ENCODE results near the gene PARP2.
"Not testable (repeated sequence)": the region's sequence is repeated elsewhere in the genome, so short reads cannot be mapped to it uniquely, and the experiment has no call there.

Gene PARP2, protein sequence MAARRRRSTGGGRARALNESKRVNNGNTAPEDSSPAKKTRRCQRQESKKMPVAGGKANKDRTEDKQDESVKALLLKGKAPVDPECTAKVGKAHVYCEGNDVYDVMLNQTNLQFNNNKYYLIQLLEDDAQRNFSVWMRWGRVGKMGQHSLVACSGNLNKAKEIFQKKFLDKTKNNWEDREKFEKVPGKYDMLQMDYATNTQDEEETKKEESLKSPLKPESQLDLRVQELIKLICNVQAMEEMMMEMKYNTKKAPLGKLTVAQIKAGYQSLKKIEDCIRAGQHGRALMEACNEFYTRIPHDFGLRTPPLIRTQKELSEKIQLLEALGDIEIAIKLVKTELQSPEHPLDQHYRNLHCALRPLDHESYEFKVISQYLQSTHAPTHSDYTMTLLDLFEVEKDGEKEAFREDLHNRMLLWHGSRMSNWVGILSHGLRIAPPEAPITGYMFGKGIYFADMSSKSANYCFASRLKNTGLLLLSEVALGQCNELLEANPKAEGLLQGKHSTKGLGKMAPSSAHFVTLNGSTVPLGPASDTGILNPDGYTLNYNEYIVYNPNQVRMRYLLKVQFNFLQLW

DNA sequence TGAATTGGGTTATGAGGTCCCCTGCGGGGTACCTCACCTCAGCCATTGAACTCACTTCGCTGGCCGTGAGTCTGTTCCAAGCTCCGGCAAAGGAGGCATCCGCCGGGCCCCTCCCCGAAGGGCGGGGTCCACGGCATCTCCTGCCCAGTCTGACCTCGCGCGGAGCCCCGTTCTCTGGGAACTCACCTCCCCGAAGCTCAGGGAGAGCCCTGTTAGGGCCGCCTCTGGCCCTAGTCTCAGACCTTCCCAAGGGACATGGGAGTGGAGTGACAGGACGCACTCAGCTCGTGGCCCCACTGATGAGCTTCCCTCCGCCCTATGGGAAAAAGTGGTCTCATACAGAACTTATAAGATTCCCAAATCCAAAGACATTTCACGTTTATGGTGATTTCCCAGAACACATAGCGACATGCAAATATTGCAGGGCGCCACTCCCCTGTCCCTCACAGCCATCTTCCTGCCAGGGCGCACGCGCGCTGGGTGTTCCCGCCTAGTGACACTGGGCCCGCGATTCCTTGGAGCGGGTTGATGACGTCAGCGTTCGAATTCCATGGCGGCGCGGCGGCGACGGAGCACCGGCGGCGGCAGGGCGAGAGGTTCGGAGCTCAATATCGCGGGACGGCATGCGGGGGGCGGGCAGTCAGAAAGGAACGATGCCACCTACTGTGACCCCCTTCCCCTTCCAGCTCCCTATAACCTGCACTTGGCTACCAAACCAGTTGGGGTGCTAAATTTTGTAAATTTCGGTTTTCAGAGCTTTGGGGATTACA, at the start of gene PARP2:
Gene PARP2 (plus strand): TSS at position 544 of the 770 bp plus-strand sequence. CDS start 7 bp downstream, at position 551.
- DNase-seq (ENCODE audit: low spot score), result peak; percentile 100

DNA sequence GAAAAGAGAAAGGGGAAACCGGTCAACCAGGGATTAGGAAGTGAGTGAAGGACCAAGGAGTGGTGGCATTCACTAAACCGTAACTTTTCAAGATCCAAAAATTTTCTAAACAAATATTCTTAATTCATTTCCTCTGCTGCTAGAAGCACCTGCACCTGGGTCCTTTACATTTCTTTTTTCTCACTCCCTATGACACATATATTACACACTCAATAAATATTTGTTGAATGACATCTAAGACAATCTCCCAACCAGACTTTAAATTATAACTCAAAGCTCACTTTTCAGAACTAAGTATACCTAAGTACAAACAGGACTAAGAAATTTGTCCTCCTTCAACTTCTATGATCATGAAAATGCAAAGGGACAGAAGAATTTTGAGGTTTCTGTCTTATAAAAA, 48.8 kb upstream of the PARP2 start:
- peak; percentile 49 for DNase-seq (ENCODE audit: low spot score)

DNA sequence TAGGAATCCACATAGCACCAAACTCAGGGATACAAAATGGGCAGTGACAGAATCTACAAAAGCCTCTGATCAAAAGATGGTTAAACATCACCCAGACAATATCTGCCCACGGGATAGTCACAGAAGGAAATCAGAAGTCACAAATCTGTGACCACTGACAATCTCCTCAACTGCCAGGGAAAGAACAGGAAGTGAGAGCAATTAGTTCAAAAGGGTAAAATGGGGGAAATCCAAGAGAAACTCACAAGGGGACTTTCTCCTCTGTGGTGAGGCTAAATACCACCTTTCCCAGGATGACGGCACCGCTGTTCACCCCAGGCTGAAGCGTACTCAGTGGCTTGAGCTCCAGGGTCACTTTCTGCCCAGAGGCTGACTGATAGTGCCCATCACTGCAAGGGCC, 48.4 kb upstream of the PARP2 start:
- peak; percentile 79 for DNase-seq (ENCODE audit: low spot score)

DNA sequence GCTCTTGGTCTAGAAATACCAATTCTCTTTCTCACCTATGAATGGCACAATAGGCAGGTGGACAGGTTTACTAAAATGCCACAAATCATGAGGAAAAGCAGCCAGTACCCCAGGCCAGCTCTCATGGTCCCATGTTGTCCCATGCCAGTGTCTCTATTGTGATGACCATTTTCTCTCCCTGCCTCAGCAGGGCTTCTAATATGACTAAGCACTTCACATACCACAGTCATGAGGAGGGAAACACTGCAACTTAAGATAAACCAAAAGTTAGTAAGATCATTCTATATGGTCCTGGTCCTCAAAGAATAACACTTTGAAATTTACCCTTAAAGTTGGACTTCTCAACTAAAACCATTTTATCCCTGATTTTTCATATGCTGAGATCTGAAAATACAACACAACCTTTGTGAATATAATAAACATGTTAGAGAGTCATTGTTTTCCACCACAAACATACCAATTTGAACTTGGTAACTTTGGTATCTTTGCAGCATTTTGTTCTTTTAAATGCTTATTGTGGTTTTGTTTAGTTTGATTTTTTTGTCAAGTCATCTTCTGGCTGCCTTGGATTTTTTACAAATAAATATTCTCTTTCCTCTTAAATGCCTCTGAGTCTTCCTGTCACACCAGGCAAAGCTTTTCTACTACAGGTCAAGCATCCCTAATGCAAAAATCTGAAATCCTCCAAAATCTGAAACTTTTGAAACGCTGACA, 41.2 kb upstream of the PARP2 start:
- DNase-seq (ENCODE audit: low spot score), result peak; percentile 41

DNA sequence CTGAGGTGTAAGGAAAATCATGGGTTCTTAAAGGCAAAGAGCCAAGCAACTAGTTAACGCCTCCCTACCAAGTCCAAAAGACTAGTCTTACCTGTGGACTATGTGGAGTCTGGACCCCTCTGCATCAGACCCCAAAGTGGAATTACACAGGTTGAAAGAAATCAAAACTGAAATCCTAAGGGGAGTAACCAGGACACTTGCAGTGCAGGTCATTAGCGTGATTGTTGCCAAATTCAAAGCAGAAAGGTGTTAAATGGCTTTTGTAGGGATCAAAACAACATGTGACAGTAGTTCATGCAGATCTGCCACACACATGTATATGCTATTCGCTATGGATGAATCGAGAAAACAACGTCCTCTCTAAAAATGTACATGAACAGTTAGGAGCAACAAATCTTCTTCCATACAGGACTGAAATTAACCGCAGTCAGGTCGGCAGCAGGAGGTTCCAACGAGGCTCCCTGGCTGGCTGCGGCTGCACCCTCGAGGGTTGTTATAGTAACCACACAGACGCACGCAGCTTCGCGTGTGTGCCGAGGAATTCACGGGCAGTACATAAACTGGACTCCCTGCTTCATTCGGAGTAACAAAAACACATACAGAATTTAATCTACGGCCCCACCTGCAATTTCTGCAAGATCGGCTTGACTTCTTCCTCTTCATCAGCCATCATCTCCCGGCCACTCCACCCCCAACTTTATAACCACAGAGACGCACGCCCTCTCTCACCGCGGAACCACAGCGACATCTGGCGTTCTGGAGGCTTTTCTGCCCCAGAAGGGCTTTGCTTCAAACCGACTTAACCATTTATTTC, 38.0 kb upstream of the PARP2 start, which contains the start of gene TTC5:
Gene TTC5 (minus strand): TSS at position 687 of the 814 bp plus-strand sequence. CDS start 14 bp downstream, at position 673.
- DNase-seq (ENCODE audit: low spot score), result peak; percentile 86

DNA sequence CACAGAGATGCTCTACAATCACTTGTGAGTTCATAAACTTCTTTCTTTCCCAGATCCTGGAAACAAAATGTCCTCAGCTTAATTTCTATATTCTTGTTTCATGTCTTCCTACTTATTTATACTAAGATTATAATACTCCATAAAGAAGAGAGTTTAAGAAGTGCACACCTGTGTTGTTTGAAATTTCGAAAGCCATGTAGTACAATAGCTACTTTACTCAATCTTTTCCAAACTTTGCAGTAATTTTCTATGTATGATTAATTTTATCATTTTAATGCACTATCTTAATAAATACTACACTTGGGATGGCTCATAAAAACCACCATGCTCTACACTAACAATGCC, 37.4 kb upstream of the PARP2 start:
- DNase-seq (ENCODE audit: low spot score), result no peak

DNA sequence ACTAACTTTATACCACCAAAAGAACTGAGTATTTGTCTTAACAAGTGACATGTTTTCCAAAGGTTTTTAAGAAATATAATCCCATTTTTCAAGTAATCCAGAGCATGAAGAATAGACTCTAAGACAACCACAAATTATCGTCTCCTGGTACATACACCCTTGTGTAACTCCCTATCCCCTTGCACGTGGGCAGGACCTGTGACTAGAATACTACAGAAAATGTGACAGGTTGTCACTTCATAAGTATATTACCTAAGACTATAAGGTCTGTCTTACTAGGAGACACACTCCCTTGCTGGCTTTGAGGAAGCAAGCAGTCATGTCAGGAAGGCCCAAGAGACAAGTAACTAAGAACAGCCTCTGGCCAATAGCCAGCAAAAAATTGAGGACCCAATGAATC, 29.4 kb upstream of the PARP2 start:
- DNase-seq (ENCODE audit: low spot score), result no peak

DNA sequence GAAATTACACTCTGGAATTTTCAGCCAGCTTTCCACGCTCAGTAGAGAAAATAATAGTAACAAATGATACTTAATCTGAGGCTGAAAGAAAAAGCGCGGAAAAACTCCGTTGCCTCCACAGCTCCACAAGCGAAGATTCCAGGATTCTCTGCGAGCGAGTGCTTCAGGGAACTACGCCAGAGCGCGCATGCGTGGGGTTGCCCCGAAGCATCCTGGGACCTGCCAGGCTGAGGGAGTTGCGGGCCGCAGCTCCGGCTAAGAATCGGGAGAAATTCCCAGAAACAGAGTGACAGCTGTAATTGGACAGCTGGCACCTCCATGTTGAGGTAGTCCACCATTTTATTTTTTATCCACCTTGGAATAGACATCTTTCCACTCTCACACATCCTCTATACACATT, 25.7 kb upstream of the PARP2 start:
- DNase-seq (ENCODE audit: low spot score), result no peak

DNA sequence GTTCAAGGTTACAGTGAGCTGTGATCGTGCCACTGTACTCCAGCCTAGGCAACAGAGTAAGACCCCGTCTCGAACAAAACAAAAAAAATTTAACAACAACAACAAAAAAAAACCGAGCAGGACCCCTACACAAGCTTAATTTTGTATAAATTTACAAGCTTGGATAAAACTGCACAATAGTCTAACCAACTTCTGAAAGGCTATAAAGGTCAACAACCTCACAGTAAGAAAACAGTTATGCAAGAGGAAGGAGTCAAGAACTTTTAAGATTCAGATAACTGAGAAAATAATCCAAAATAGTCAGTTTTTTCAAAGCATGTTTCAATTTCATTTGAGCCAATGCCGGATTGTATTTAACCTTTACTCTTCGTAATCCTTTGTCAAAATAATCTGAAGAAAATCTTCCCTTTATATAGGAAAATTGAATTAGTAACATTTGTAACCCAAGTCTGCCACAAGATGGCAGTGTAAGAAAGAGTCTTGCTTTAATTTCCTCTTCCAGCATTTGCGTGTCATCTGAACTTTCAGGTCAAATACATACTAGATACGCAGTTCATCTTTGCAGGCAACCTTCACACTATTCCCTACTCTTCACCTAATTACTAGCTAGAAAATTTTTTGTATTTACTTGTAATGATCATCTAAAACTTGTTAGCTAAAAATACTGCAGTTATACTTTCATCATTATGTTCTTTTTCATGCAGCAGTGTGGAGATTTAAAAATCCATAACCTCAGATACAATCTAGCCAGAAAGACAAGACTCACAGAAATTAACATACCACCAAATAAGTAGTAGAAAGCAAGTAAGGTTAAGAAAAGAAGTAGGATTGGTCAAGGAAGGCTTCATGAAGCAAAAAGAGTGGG, 16.2 kb upstream of the PARP2 start:
- peak; percentile 74 for DNase-seq (ENCODE audit: low spot score)

DNA sequence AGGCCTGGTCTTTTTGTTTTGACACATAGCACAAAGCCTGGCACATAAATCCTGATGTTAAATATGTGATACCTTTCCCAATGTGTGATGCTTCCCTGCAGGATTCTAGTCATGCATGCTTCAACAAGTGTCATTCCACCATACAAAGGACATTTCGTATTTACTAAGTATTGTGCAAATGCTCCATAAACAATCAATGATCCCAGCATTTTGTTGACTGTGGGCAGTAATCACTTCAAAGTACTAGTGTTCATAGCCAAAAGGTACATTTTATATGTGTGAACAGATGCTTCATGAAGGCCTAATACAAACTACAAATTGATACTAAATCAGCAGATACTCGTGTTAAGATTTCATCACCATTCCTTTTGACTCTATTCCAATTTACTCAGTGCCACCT, 14.7 kb upstream of the PARP2 start:
- no peak for DNase-seq (ENCODE audit: low spot score)

DNA sequence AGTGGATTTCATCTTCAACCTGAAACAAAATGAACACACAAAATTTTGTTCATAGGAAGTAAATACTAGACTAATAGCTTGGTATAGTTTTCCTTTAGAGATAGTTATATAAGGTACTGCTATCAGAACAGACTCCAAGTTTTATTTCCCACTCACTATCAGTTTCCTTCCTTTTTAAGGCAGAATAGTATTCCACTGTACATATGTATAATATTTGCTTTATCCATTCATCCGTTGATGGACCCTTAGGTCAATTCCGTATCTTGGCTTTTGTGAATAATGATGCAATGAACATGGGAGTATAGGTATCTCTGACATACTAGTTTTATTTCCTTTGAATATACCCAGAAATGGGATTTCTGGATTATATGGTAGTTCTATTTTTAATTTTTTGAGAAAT, 14.1 kb upstream of the PARP2 start:
- no peak for DNase-seq (ENCODE audit: low spot score)

DNA sequence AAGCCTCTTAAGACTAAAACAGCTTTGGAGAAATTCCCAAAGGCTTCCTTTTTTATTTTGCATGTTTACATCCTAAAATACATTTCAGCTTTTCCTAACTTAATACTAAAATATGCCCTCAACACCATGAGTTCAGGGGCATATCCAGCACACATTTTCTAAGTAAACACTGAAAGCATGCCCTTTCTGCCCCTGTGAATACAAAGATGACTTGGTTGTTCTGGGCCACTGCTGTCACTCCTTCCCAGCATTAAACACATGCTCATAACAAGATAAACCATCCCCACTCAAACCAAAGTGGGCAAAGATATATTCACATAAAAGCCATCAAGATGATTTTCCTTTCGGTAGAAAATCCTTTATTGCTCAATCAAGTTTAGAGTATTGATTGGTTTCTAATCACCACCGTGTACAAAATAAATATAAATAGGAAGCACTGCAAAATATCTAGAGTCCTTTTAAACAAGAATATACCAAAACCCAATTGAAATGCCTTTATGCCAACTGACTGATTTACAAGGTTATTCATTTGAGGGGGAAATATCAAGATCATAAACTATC, 12.3 kb upstream of the PARP2 start:
- DNase-seq (ENCODE audit: low spot score), result no peak

DNA sequence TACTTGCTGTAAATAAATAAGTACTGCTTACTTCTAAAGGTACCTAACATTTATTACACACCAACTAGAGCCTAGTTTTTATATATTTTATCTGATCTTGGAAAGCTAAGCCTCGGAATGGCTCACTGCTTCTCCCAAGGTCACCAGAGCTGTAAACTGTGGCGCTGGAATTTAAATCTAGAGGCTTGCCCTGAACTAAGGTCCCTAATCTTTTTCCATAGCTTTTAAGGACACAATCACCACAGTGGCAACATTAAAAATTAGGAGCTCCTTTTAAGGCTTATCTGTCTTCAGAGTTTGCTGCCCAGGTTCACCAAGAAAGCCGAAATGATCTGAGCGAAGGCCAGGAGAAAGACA, 11.0 kb upstream of the PARP2 start:
- DNase-seq (ENCODE audit: low spot score), result peak; percentile 30

DNA sequence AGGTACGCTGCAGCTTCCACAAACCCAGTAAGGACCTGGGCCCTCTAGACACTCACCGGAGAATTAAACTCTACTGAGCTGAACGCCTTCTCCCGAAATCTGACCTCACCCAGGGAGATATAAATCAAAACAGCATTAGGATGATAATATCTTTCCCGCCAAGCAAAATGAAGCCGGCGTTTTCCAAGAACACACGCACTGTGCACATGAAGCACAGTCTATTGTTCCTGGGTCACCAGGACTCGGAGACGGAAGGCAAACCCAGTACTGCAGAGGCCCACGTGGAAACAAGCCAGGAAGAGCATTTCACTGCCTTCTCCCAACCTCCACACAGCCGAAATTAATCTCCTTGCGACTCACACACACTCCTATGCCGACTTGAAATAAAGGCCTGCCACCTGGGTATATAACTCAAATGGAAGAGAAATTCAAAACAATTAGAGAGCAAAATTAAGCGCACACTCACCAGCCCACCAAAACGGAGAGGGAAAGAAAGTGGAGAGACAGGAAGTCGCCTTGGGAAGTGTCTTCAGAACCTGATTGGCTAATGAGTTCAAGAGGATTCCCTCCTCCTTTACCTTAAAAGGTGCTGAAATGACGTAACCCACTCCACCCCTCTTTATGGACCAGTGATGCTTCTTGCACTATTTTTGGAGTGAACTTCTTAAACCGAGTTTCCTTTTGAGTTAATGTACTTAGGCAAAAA, 10.5 kb upstream of the PARP2 start, which contains the start of gene CCNB1IP1:
Gene CCNB1IP1 (minus strand): TSS at position 492 of the 706 bp plus-strand sequence. CDS start 16,756 bp downstream, outside the sequence.
- DNase-seq (ENCODE audit: low spot score), result peak; percentile 89

DNA sequence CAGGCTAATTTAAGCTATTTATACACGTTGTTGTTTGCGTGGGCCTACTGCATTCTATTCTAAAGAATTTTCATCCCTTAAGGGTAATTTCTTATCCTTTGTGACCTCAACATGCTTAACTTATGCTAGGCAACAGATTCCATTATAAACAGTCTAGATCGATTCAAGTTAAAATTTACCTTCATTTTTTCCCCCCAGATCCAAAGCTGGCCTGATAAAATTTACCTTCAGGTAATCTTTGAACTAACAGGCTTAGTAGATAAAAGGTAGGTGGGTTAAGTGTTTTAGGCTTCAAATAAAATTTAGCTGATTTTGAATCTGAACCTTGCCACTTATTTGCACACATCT, 10.0 kb upstream of the PARP2 start:
- no peak for DNase-seq (ENCODE audit: low spot score)

DNA sequence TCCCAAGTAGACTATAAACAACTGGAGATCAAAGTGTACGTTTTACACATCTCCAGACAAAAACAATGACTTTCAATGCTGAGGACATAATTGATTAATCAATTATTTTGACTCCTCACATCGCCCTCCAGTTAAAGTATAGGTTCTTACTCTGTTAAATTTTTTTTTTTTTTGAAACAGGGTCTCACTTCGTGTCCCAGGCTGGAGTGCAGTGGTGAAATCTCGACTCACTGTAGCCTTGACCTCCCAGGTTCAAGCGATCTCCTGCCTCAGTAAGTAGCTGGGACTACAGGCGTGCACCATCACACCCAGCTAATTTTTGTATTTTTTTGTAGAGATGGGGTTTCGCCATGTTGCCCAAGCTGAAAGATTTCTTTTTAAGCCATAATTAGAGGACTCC, 9.4 kb upstream of the PARP2 start:
- no peak for DNase-seq (ENCODE audit: low spot score)

DNA sequence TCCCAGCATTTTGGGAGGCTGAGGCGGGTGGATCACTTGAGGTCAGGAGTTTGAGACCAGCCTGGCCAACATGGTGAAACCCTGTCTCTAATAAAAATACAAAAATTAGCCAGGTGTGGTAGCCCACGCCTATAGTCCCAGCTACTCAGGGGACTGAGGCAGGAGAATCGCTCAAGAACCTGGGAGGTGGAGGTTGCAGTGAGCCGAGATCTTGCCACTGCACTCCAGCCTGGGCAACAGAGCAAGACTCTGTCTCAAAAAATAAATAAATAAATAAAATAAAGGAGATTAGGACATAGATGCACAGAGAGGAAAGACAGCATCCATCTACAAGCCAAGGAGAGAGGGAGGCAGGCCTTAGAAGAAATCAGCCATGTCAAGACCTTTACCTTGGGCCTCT, 2.4 kb upstream of the PARP2 start:
- DNase-seq (ENCODE audit: low spot score), result not testable (repeated sequence)

DNA sequence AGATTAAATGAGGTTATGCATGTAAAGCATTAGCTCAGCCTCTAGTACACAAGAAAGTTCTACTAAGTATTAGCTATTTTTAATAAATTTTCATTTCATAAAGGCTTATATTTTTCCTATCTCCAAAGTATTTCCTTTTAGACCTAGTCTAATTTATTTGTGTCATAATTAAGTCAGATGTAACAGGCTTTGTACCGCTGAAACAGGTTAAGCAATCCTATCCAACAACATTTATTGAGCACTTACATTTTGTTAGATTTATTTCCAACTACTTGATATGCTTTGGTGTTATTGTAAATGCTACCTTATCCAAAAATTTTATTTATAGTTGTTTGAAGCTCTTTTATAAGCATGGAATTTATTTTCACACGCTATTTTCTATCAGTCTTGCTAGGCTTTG, 1.8 kb upstream of the PARP2 start:
- no peak for DNase-seq (ENCODE audit: low spot score)

DNA sequence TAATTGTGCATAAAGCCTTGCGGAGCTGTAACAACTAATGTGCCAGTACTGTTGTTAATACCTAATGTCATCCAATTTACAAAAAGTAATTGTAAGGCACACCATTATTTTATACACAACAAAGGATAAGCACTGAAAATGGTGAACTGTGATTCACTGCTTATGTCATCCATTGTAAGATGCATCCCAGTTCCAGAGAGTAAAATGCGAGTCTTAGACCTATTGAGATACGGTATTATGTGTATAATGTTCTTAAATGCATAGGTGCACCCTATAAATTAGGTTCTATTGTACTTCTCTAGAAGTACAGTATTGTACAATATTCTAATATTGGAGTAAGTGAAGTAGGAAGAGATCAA, 406 bp downstream of the PARP2 start:
- DNase-seq (ENCODE audit: low spot score), result peak; percentile 40

DNA sequence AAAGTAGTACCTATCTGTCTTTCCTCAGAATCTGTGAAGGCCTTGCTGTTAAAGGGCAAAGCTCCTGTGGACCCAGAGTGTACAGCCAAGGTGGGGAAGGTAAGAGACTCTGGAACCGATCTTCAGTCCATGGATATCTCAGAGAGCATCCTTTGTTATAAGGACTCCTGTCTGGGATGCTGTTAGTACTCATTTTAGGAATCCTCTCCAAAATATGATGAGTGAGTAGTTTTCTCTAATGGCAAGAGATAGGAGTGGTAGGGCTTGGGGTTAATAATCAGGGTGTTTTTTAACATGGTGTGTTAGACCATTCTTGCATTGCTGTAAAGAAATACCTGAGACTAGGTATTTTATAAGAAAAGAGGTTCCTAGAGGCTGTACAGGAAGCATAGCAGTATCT, 1.9 kb downstream of the PARP2 start:
- DNase-seq (ENCODE audit: low spot score), result no peak

Data from kidney tubule cell (primary cell).